SK-N-SH (cell line): ENCODE results near the gene SERPINA1.

ENCODE experiments used
- CTCF ChIP-seq: fragments of 200-600 bp; sonication (generic); IDR thresholded peaks from 2 replicates; pipeline ENCODE4 v1.6.1; 2017; ENCODE audit warnings: antibody characterized with exemption, mild to moderate bottlenecking, moderate library complexity
- EP300 ChIP-seq, 2 experiments: IDR thresholded peaks; 2 replicates each; pipeline versions ENCODE4 v1.4.0 to v1.6.1; 2012; ENCODE audit warnings: borderline replicate concordance in 1 of 2, low read depth in 1 of 2, low read length in 1 of 2
- NFIC ChIP-seq: IDR thresholded peaks from 2 replicates; pipeline ENCODE4 v1.4.0; 2012; ENCODE audit warnings: borderline replicate concordance
- POLR2AphosphoS5 ChIP-seq: IDR thresholded peaks from 2 replicates; pipeline ENCODE4 v1.6.1; 2012; ENCODE audit warnings: low read depth, low read length
- RXRA ChIP-seq: IDR thresholded peaks from 2 replicates; pipeline ENCODE4 v1.4.0; 2012; ENCODE audit warnings: low read depth, mild to moderate bottlenecking, borderline replicate concordance
- YY1 ChIP-seq: IDR thresholded peaks from 2 replicates; pipeline ENCODE4 v1.4.0; 2012; ENCODE audit warnings: low read depth, mild to moderate bottlenecking
- TF ChIP-seq, protein P1 (sequence below): IDR thresholded peaks from 2 replicates; pipeline ENCODE4 v1.4.0; 2012; ENCODE audit warnings: low read depth, borderline replicate concordance
- TF ChIP-seq, protein P2 (sequence below): IDR thresholded peaks from 2 replicates; pipeline ENCODE4 v1.4.0; 2012; ENCODE audit warnings: low read depth, borderline replicate concordance

- TF ChIP-seq EP300 (IDR thresholded peaks at IDR 0.05; ENCODE audit: borderline replicate concordance in 1 of 2, low read depth in 1 of 2, low read length in 1 of 2), result no peak
- no peak for TF ChIP-seq RXRA
- TF ChIP-seq, protein P1, sequence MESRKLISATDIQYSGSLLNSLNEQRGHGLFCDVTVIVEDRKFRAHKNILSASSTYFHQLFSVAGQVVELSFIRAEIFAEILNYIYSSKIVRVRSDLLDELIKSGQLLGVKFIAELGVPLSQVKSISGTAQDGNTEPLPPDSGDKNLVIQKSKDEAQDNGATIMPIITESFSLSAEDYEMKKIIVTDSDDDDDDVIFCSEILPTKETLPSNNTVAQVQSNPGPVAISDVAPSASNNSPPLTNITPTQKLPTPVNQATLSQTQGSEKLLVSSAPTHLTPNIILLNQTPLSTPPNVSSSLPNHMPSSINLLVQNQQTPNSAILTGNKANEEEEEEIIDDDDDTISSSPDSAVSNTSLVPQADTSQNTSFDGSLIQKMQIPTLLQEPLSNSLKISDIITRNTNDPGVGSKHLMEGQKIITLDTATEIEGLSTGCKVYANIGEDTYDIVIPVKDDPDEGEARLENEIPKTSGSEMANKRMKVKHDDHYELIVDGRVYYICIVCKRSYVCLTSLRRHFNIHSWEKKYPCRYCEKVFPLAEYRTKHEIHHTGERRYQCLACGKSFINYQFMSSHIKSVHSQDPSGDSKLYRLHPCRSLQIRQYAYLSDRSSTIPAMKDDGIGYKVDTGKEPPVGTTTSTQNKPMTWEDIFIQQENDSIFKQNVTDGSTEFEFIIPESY, result no peak
- no peak for TF ChIP-seq YY1
- peak; percentile 39 for TF ChIP-seq CTCF
- no peak for TF ChIP-seq POLR2AphosphoS5
- no peak for TF ChIP-seq NFIC
- TF ChIP-seq, protein P2, sequence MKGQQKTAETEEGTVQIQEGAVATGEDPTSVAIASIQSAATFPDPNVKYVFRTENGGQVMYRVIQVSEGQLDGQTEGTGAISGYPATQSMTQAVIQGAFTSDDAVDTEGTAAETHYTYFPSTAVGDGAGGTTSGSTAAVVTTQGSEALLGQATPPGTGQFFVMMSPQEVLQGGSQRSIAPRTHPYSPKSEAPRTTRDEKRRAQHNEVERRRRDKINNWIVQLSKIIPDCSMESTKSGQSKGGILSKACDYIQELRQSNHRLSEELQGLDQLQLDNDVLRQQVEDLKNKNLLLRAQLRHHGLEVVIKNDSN, result no peak
Measured at GRCh38 chr14:94372021-94372605, 16.3 kb downstream of the SERPINA1 start.
